Stomach (tissue), 9 donors: ENCODE results near the gene XXYLT1. TPM values are rescaled to one million over a fixed set of nuclear protein-coding genes. Genes with fewer than 3 reads are reported as not detected.

Source experiments
- DNase-seq, 2 donors: peaks; one replicate each; pipeline versions ENCODE4 v3.0.0 to v3.0.0-alpha.2; 2013 to 2019
- H3K27ac ChIP-seq, 5 donors: fragments of 200-600 bp in 4 of 5; sonication (generic) in 4 of 5; one replicate each; pipeline ENCODE4 v1.5.1; 2013 to 2019; ENCODE audit warnings: mild to moderate bottlenecking in 1 of 5, moderate library complexity in 1 of 5
- H3K27me3 ChIP-seq, 3 donors: fragments of 200-600 bp; sonication (generic); one replicate each; pipeline ENCODE4 v1.5.1; 2017 to 2019; ENCODE audit warnings: mixed run types in 1 of 3
- H3K36me3 ChIP-seq, 4 donors: fragments of 200-600 bp; sonication (generic); 1 replicate in 3 of 4; 2 replicates in 1 of 4; pipeline ENCODE4 v1.5.1; 2016 to 2019
- H3K4me1 ChIP-seq, 4 donors: fragments of 200-600 bp; sonication (generic); one replicate each; pipeline ENCODE4 v1.5.1; 2016 to 2019
- H3K4me3 ChIP-seq, 4 donors: fragments of 200-600 bp; sonication (generic) in 3 of 4; one replicate each; pipeline ENCODE4 v1.5.1; 2016 to 2019; ENCODE audit warnings: mild to moderate bottlenecking in 1 of 4
- H3K9me3 ChIP-seq, 4 donors: fragments of 200-600 bp; sonication (generic); one replicate each; pipeline ENCODE4 v1.5.1; 2016 to 2019
- CTCF ChIP-seq, 7 experiments: fragments of 450-650 bp in 4 of 7; fragments of 200-600 bp in 3 of 7; sonication (generic) in 3 of 7; IDR thresholded peaks; one replicate each; pipeline ENCODE4 v1.5.1; 2016 to 2019; ENCODE audit warnings: antibody characterized with exemption in 7 of 7, control low read depth in 2 of 7, mild to moderate bottlenecking in 1 of 7
- EP300 ChIP-seq: sonication (generic); formaldehyde crosslinking; IDR thresholded peaks from one replicate; pipeline ENCODE4 v1.6.1; 2017; ENCODE audit warnings: antibody characterized with exemption
- POLR2A ChIP-seq, 4 donors: fragments of 450-650 bp; IDR thresholded peaks; one replicate each; pipeline ENCODE4 v1.6.1; 2016; ENCODE audit warnings: antibody characterized with exemption in 4 of 4, control low read depth in 2 of 4, mild to moderate bottlenecking in 1 of 4, moderate library complexity in 1 of 4
- POLR2AphosphoS5 ChIP-seq, 3 donors: sonication (generic); formaldehyde crosslinking; IDR thresholded peaks; one replicate each; pipeline ENCODE4 v1.6.1; 2016; ENCODE audit warnings: antibody characterized with exemption in 3 of 3
- WGBS, 5 donors: extraction: QIAGEN DNeasy Blood & Tissue Kit in 3 of 5; methylation state at CpG; one replicate each; pipeline versions ENCODE4 v1.1.5 to v1.1.7; 2013 to 2018; 5-methylcytosine and 5-hydroxymethylcytosine counted together
- intact Hi-C: fragments of 100-400 bp; cut with DNase I; formaldehyde crosslinking; loops from one replicate; pipeline ENCODE4 v1.15.1; 2023; ENCODE audit warnings: low total_unique reads
- polyA plus RNA-seq, 3 donors: library from polyadenylated mRNA; stranded (reverse); fragments of 200-250 nt; gene quantifications; one replicate each; pipeline ENCODE4 v1.2.3, GENCODE V29; 2013
- total RNA-seq, 5 donors: library from RNA; depleted of rRNA; stranded (reverse); fragments of >200 nt; gene quantifications; one replicate each; pipeline versions ENCODE4 v1.1.0 to v1.2.3, GENCODE V29; 2014 to 2016
- donor health status: healthy with polysubstance abuse.
- donor health status: Bipolar disorder and iron deficiency.
- donor health status: healthy.

Gene XXYLT1
- total and polyA plus RNA-seq, 8 donors, result 2.1 to 41.5 (median 11.4) TPM; not detected in 1

GRCh38 chr3:195208183-195208582, 62.8 kb downstream of the XXYLT1 start:
- peak overlapping the region in 4 of 5 donors; percentile 79 to 87 (median 83) for H3K27ac ChIP-seq
- peaks cover 13 to 58% (median 37%) of the 10 kb centered on the region in 4 donors for H3K4me1 ChIP-seq
- no peaks in the 10 kb centered on the region for H3K9me3 ChIP-seq
- H3K36me3 ChIP-seq, result no peaks in the 10 kb centered on the region
- 75 to 89% (median 84%) methylated on average over 9 of the region's 9 CpGs for whole genome bisulfite sequencing, 5 donors
- intact Hi-C loops, result no loop called here
- H3K4me3 ChIP-seq, result no peak overlapping the region
- DNase-seq, result no peak
- H3K27me3 ChIP-seq, result no peaks in the 10 kb centered on the region
- TF ChIP-seq POLR2AphosphoS5 (IDR thresholded peaks at IDR 0.05), result no peak
- TF ChIP-seq CTCF (IDR thresholded peaks at IDR 0.05), result no peak
- no peak for TF ChIP-seq EP300
- TF ChIP-seq POLR2A (IDR thresholded peaks at IDR 0.05), result no peak

- peaks cover 13 to 58% (median 37%) of the 10 kb centered on the region in 4 donors for H3K4me1 ChIP-seq
- H3K27me3 ChIP-seq, result no peaks in the 10 kb centered on the region
- H3K9me3 ChIP-seq, result no peaks in the 10 kb centered on the region
- TF ChIP-seq POLR2A (IDR thresholded peaks at IDR 0.05), result no peak
- no peak for TF ChIP-seq POLR2AphosphoS5 (IDR thresholded peaks at IDR 0.05)
- TF ChIP-seq CTCF (IDR thresholded peaks at IDR 0.05), result no peak
- TF ChIP-seq EP300, result no peak
- WGBS, 5 donors, result 54 to 77% (median 66%) methylated on average over 3 of the region's 3 CpGs
- H3K27ac ChIP-seq, result peak overlapping the region in 4 of 5 donors; percentile 79 to 87 (median 83)
- H3K4me3 ChIP-seq, result no peak overlapping the region
- DNase-seq, result no peak
- intact Hi-C loops, result no loop called here
- no peaks in the 10 kb centered on the region for H3K36me3 ChIP-seq
These were observed 63.2 kb downstream of the XXYLT1 start for GRCh38 chr3:195207731-195208130.

- TF ChIP-seq POLR2AphosphoS5 (IDR thresholded peaks at IDR 0.05), result no peak
- TF ChIP-seq EP300, result no peak
- TF ChIP-seq CTCF (IDR thresholded peaks at IDR 0.05), result no peak
- TF ChIP-seq POLR2A (IDR thresholded peaks at IDR 0.05), result no peak
- Histone ChIP-seq H3K4me1 (peaks cover 13 to 58% (median 37%) of the 10 kb centered on the region in 4 donors), H3K4me3 (no peak overlapping the region), H3K27me3 (no peaks in the 10 kb centered on the region), H3K27ac (peak overlapping the region in 1 of 5 donors; percentile 83), H3K9me3 (no peaks in the 10 kb centered on the region), H3K36me3 (no peaks in the 10 kb centered on the region)
- 94 to 99% (median 97%) methylated on average over 8 to 9 of the region's 9 CpGs for whole genome bisulfite sequencing, 5 donors
- DNase-seq, result no peak
- intact Hi-C loops, result no loop called here
These were observed 63.9 kb downstream of the XXYLT1 start for GRCh38 chr3:195207056-195207455.

DNA sequence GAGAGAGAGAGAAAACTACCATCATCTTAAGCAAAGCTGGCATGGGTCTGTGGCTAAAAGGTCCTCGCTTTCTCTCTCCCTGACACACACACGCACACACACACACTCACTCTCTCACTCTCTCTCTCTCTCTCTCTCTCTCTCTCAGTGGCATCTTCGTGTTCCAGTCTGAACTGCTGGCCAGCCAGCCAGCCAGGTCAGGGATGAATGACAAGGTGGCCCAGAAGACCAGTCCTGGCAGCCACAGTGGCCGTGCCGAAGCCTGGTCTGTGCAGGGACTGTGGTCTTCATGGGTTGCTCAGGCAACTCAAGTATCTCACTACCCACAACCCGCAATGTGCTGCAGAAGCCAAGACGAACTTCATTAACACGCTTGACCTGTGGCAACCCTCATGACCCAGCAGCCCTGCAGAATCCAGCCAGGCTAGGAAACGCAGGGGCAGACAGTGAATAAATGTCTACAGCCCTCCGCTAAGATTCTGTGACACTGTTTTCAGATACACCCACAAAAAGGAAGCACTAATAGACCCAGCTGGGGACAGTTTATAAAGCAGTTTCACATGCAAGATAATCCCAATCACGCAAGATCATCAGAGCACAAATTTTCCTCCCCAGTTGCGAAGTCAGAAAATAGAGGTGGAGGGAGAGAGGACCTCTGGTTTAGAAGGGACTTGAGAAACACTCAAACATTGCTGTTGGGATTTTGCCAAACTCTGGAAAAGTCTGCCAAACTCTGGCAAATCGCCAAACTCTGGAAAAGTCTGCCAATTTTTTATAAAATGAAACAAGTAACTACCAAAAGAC, 66.4 kb downstream of the XXYLT1 start:
- TF ChIP-seq CTCF (IDR thresholded peaks at IDR 0.05), result no peak
- TF ChIP-seq POLR2AphosphoS5 (IDR thresholded peaks at IDR 0.05), result no peak
- intact Hi-C loops, result no loop called here
- Histone ChIP-seq H3K36me3 (no peaks in the 10 kb centered on the region), H3K27me3 (no peaks in the 10 kb centered on the region), H3K27ac (peak overlapping the region; percentile 9 to 67 (median 50)), H3K4me3 (no peak overlapping the region), H3K9me3 (no peaks in the 10 kb centered on the region), H3K4me1 (peaks cover 13 to 37% (median 24%) of the 10 kb centered on the region in 4 donors)
- 42 to 56% (median 43%) methylated on average over 13 of the region's 13 CpGs for WGBS, 5 donors
- peak; percentile 24 to 74 for DNase-seq
